NCI-H128 (cell line): ENCODE measurements around the gene STAT5B.
"Not testable (repeated sequence)": the region's sequence is repeated elsewhere in the genome, so short reads cannot be mapped to it uniquely, and the experiment has no call there.

Experiments used
- DNase-seq: peaks from one replicate; lab custom pipeline; 2025; ENCODE audit not compliant: unreplicated experiment; lab: John Stamatoyannopoulos, UW

The STAT5B gene

GRCh38 chr17:42239576-42239975 lies 36.6 kb downstream of the STAT5B start:
- not testable (repeated sequence) for DNase-seq

GRCh38 chr17:42236760-42237159 lies 39.4 kb downstream of the STAT5B start:
- DNase-seq, result no peak

- no peak for DNase-seq
These were observed 42.2 kb downstream of the STAT5B start for GRCh38 chr17:42233994-42234393.

- DNase-seq, result no peak
These were observed 43.0 kb downstream of the STAT5B start for GRCh38 chr17:42233156-42233555.

- no peak for DNase-seq
These were observed 46.0 kb downstream of the STAT5B start for GRCh38 chr17:42230225-42230624.

- no peak for DNase-seq
These were observed 48.1 kb downstream of the STAT5B start for GRCh38 chr17:42227849-42228700.

GRCh38 chr17:42225646-42226045 lies 50.5 kb downstream of the STAT5B start:
- DNase-seq, result no peak

- no peak for DNase-seq
These were observed 51.5 kb downstream of the STAT5B start for GRCh38 chr17:42224651-42225050.

GRCh38 chr17:42221886-42222745 lies 54.1 kb downstream of the STAT5B start:
- DNase-seq, result no peak

GRCh38 chr17:42219280-42219679 lies 56.9 kb downstream of the STAT5B start:
- not testable (repeated sequence) for DNase-seq

GRCh38 chr17:42214156-42214555 lies 62.0 kb downstream of the STAT5B start:
- no peak for DNase-seq

GRCh38 chr17:42212382-42212781 lies 63.8 kb downstream of the STAT5B start:
- DNase-seq, result no peak

- not testable (repeated sequence) for DNase-seq
These were observed 64.3 kb downstream of the STAT5B start for GRCh38 chr17:42211921-42212341.

GRCh38 chr17:42210046-42210445 lies 66.1 kb downstream of the STAT5B start:
- DNase-seq, result no peak

- DNase-seq, result not testable (repeated sequence)
These were observed 70.0 kb downstream of the STAT5B start for GRCh38 chr17:42206153-42206612.

GRCh38 chr17:42203354-42203753 lies 72.8 kb downstream of the STAT5B start:
- DNase-seq, result no peak

GRCh38 chr17:42202696-42203095 lies 73.5 kb downstream of the STAT5B start:
- no peak for DNase-seq

GRCh38 chr17:42202159-42202558 lies 74.0 kb downstream of the STAT5B start:
- DNase-seq, result no peak

GRCh38 chr17:42201458-42201772 lies 74.8 kb downstream of the STAT5B start:
- no peak for DNase-seq

- no peak for DNase-seq
These were observed 75.3 kb downstream of the STAT5B start for GRCh38 chr17:42200706-42201457.

GRCh38 chr17:42199416-42200011 lies 76.7 kb downstream of the STAT5B start:
- no peak for DNase-seq
